SH-SY5Y (cell line): Measurements from ENCODE around the gene CYB5A.

Experiments
- GATA2 ChIP-seq: IDR thresholded peaks from 2 replicates; pipeline ENCODE4 v1.6.1; 2011; ENCODE audit warnings: mild to moderate bottlenecking, low read depth, low read length
- GATA3 ChIP-seq: IDR thresholded peaks from 2 replicates; pipeline ENCODE4 v1.6.1; 2011; ENCODE audit warnings: low read depth, mild to moderate bottlenecking, low read length, moderate library complexity

DNA sequence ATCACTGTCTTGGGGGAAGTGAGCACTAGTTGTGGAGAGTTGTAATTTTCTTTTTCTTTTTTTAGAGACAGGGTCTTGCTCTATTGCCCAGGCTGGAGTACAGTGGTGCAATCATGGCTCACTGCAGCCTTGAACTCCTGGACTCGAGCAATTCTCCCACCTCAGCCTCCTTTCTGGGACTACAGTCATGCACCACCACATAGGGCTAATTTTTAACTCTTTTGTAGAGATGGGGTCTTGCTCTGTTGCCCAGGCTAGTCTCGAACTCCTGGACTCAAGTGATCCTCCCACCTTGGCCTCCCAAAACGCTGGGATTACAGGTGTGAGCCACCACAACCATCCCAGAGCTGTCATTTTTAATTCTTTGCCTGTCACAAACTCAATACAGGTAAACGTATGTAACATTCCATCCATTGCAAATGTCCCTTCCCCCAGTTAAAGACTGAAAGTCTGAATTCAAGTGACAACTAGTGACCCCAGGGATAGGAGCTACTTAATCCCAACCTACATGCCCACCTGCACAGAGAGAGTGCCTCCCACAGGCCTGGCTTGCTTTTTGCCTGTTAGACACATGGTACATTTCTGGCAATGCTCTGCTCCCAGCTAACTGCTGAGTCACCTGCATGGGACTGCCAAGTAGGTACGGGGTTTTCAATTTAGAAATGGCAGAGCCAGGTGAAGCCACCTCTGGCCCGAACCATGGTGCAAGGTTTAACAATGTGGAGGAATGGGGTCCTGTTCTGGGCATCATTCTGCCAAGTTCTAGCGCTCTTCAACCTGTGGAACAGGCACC is 60.6 kb downstream of the CYB5A start:
- TF ChIP-seq GATA2 (no peak), GATA3 (no peak)
